K562 (cell line): Measurements from ENCODE around the gene AGFG2. TPM values are rescaled to one million over a fixed set of nuclear protein-coding genes. Genes with fewer than 3 reads are reported as not detected.

Source experiments
- ATAC-seq: fragments of 200-7000 bp; cut with Tn5 transposase; 3 replicates; pipeline ENCODE4 v1.9.1; 2020; ENCODE audit warnings: moderate library complexity
- BruUV-seq: library from RNA; stranded (reverse); fragments of 400-500 nt; replicated peaks from 2 replicates; lab custom pipeline; 2021; lab: Mats Ljungman, UMichigan
- CTCF ChIA-PET: fragments of 300-600 bp; formaldehyde crosslinking; extraction: SDS; loops from one replicate; lab custom pipeline; 2021; ENCODE audit warnings: low intra/inter-chr PET ratio; lab: Yijun Ruan, JAX
- POLR2A ChIA-PET: fragments of 300-600, 350-650 bp; sonication (Branson Sonifier 250); formaldehyde crosslinking; extraction: SDS; loops from one replicate; lab custom pipeline; 2021; ENCODE audit warnings: antibody characterized with exemption, inconsistent platforms; lab: Yijun Ruan, JAX
- DNase-seq, 4 experiments: peaks; one replicate each; pipeline versions ENCODE4 v3.0.0 to v3.0.0-alpha.2; 2011 to 2018; ENCODE audit warnings: low spot score in 3 of 4, mixed read lengths in 3 of 4; ENCODE audit errors: extremely low read depth in 1 of 4
- FAIRE-seq: peaks from 2 replicates; lab custom pipeline; 2011; peaks lifted over from hg19 to GRCh38; lab: Jason Lieb, UNC
- H2AFZ ChIP-seq: 2 replicates; pipeline ENCODE4 v1.6.0; 2011; ENCODE audit warnings: low read depth, low read length, control low read depth, inconsistent platforms
- H3K27ac ChIP-seq: fragments of 200-600 bp; 3 replicates; pipeline ENCODE4 v1.8.0; 2011; ENCODE audit warnings: low read depth, mild to moderate bottlenecking, control low read depth, inconsistent platforms, low read length, moderate library complexity, mixed read lengths; ENCODE audit errors: extremely low read depth
- H3K27me3 ChIP-seq, 2 experiments: fragments of 300-600 bp in 1 of 2; 2 replicates in 1 of 2; 3 replicates in 1 of 2; pipeline versions ENCODE4 v1.6.0 to v1.8.0; 2011; ENCODE audit warnings: inconsistent platforms in 2 of 2, low read length in 2 of 2, mild to moderate bottlenecking in 1 of 2, mixed read lengths in 1 of 2, moderate library complexity in 1 of 2; ENCODE audit not compliant: control insufficient read depth in 2 of 2, insufficient read depth in 2 of 2
- H3K36me3 ChIP-seq: fragments of 300-600 bp; 3 replicates; pipeline ENCODE4 v1.8.0; 2011; ENCODE audit warnings: mild to moderate bottlenecking, low read length, inconsistent platforms; ENCODE audit not compliant: control insufficient read depth, insufficient read depth
- H3K4me1 ChIP-seq, 2 experiments: fragments of 200-600 bp in 1 of 2; replicated peaks in 1 of 2; 2 replicates in 1 of 2; 3 replicates in 1 of 2; pipeline versions ENCODE4 v1.5.1 to v1.8.0; 2011; ENCODE audit warnings: inconsistent platforms in 2 of 2, low read length in 2 of 2, mild to moderate bottlenecking in 1 of 2, mixed read lengths in 1 of 2, moderate library complexity in 1 of 2; ENCODE audit not compliant: control insufficient read depth in 2 of 2, insufficient read depth in 2 of 2
- H3K4me2 ChIP-seq: 2 replicates; pipeline ENCODE4 v1.6.1; 2011; ENCODE audit warnings: low read length, control low read depth, inconsistent platforms, mixed read lengths; ENCODE audit not compliant: insufficient read depth
- H3K4me3 ChIP-seq: fragments of 200-600 bp; sonication (generic), shearing (Covaris generic); 2 replicates; pipeline ENCODE4 v1.5.1; 2016; ENCODE audit warnings: control low read depth, inconsistent platforms
- H3K79me2 ChIP-seq: fragments of 200-600 bp; 3 replicates; pipeline ENCODE4 v1.8.0; 2011; ENCODE audit warnings: low read length, inconsistent platforms; ENCODE audit not compliant: control insufficient read depth, insufficient read depth
- H3K9ac ChIP-seq, 2 experiments: 2 replicates each; pipeline versions ENCODE4 v1.6.0 to v1.6.1; 2011; ENCODE audit warnings: low read depth in 2 of 2, low read length in 2 of 2, control low read depth in 1 of 2, inconsistent platforms in 1 of 2, mild to moderate bottlenecking in 1 of 2, mixed read lengths in 1 of 2; ENCODE audit not compliant: insufficient read depth in 1 of 2
- H3K9me1 ChIP-seq: one replicate; pipeline ENCODE4 v1.6.0; 2011; ENCODE audit warnings: inconsistent platforms, mild to moderate bottlenecking, low read length, moderate library complexity; ENCODE audit not compliant: control insufficient read depth, insufficient read depth
- H3K9me3 ChIP-seq: replicated peaks from 2 replicates; pipeline ENCODE4 v1.5.1; 2011; ENCODE audit warnings: low read depth, low read length, inconsistent platforms; ENCODE audit not compliant: control insufficient read depth, insufficient read depth
- H4K20me1 ChIP-seq: replicated peaks from 2 replicates; pipeline ENCODE4 v1.6.1; 2011; ENCODE audit warnings: low read length, inconsistent platforms, mixed read lengths; ENCODE audit not compliant: control insufficient read depth, insufficient read depth
- ARID4B ChIP-seq: sonication (generic); formaldehyde crosslinking; IDR thresholded peaks from 2 replicates; pipeline ENCODE4 v1.8.0; 2022; ENCODE audit warnings: mild to moderate bottlenecking, missing genetic modification reagents
- ATF7 ChIP-seq: fragments of 450-650 bp; IDR thresholded peaks from 2 replicates; pipeline ENCODE4 v1.7.1; 2014; ENCODE audit warnings: mild to moderate bottlenecking, moderate library complexity
- RFX1 ChIP-seq: fragments of 450-650 bp; IDR thresholded peaks from 2 replicates; pipeline ENCODE4 v1.6.1; 2016; ENCODE audit warnings: mild to moderate bottlenecking, moderate library complexity
- ZFP30 ChIP-seq: fragments of 250-450 bp; sonication (Bioruptor Pico); IDR thresholded peaks from 2 replicates; pipeline ENCODE4 v1.8.0; 2022; ENCODE audit warnings: moderate library complexity, mild to moderate bottlenecking, inconsistent platforms, borderline replicate concordance
- whole genome bisulfite sequencing: fragments of 100-300 bp; shearing (Covaris generic); methylation state at CpG from one replicate; pipeline ENCODE4 v1.1.6; 2016; ENCODE audit warnings: low coverage, mixed read lengths; ENCODE audit not compliant: insufficient coverage; ENCODE audit errors: missing lambda C conversion rate; 5-methylcytosine and 5-hydroxymethylcytosine counted together
- in situ Hi-C: fragments of 300-500 bp; cut with MboI; formaldehyde crosslinking; loops from 4 replicates; pipeline ENCODE4 v1.15.0; 2018; ENCODE audit warnings: inconsistent platforms, mixed read lengths
- intact Hi-C: fragments of 100-400 bp; cut with micrococcal nuclease; formaldehyde crosslinking; loops from 2 replicates; pipeline ENCODE4 v1.14.2; 2022
- polyA plus RNA-seq, 8 experiments: library from polyadenylated mRNA; depleted of rRNA in 4 of 8; stranded (reverse) in 5 of 8; unstranded in 3 of 8; fragments of >200 nt; fragmentation: Nextera tagmentation in 2 of 8; fragmentation: Illumina TruSeq in 1 of 8; extraction: Ambion mirVana in 2 of 8; extraction: Trizol in 1 of 8; gene quantifications; 2 replicates each; pipeline versions ENCODE4 v1.2.1 to v1.2.3, GENCODE V29; 2011 to 2014; ENCODE audit warnings: inconsistent platforms in 1 of 8, missing spikeins in 1 of 8
- total RNA-seq, 7 experiments: library from RNA; depleted of rRNA in 6 of 7; stranded (reverse); fragments of >200 nt in 6 of 7; fragmentation: Illumina TruSeq in 2 of 7; extraction: Trizol in 2 of 7; gene quantifications; 2 replicates each; pipeline versions ENCODE4 v1.2.1 to v1.2.3, GENCODE V29; 2011 to 2021; ENCODE audit warnings: low replicate concordance in 1 of 7

Gene AGFG2
- total and polyA plus RNA-seq, 9 of the 15 experiments (the other 6 are each of a cell fraction or from before 2014, with no cell fraction given): 0.31 to 23.1 (median 6.5) TPM

GRCh38 chr7:100567751-100568175, 28.8 kb downstream of the AGFG2 start:
- ChIA-PET POLR2A (interaction anchor here (0.6 to 0.7 kb wide), 2 partner anchors 85 to 1405 kb away, joined by 3 read pairs; no protein-coding TSS in a partner anchor), CTCF (no interaction called here)
- Histone ChIP-seq H3K4me1 (peaks cover 6 to 70% of the 10 kb centered on the region in 2 experiments; a peak in 4 of 5 replicates), H3K4me2 (no peak overlapping the region), H3K9ac (peak overlapping the region in 1 of 2 experiments; percentile 60; a peak in 1 of 4 replicates), H4K20me1 (no peaks in the 10 kb centered on the region), H3K36me3 (peaks cover 7% of the 10 kb centered on the region; the same call in 1 of the 3 replicates), H3K27me3 (no peaks in the 10 kb centered on the region), H3K27ac (no peak overlapping the region), H3K79me2 (no peaks in the 10 kb centered on the region), H3K9me1 (peaks cover 8% of the 10 kb centered on the region), H3K4me3 (no peak overlapping the region), H3K9me3 (no peaks in the 10 kb centered on the region), H2AFZ (no peak overlapping the region)
- BruUV-seq: no TSS peak
- peak; percentile 44 for FAIRE-seq
- intact Hi-C loops (no loop called here), in situ Hi-C loops (loop anchor here (25.0 kb wide), 1 partner anchor 105 kb away; the partner anchor contains the start of gene SPACDR)
- no peak for DNase-seq
- 75% methylated on average over 3 of the region's 3 CpGs for WGBS
- TF ChIP-seq ARID4B (CRISPR knock-in tag) (no peak), ZFP30 (CRISPR knock-in tag) (no peak), RFX1 (peak; percentile 75), ATF7 (no peak)
- no peak for ATAC-seq
